ENCODE data around the gene STYXL1. TPM values are rescaled to one million over a fixed set of nuclear protein-coding genes. Genes with fewer than 3 reads are reported as not detected.
A peak's percentile ranks its signal among the peaks of the same experiment; 100 is the strongest.

The STYXL1 gene
- total RNA-seq, 2 donors from 2014 or later = 20.8 to 24.7 TPM

DNA sequence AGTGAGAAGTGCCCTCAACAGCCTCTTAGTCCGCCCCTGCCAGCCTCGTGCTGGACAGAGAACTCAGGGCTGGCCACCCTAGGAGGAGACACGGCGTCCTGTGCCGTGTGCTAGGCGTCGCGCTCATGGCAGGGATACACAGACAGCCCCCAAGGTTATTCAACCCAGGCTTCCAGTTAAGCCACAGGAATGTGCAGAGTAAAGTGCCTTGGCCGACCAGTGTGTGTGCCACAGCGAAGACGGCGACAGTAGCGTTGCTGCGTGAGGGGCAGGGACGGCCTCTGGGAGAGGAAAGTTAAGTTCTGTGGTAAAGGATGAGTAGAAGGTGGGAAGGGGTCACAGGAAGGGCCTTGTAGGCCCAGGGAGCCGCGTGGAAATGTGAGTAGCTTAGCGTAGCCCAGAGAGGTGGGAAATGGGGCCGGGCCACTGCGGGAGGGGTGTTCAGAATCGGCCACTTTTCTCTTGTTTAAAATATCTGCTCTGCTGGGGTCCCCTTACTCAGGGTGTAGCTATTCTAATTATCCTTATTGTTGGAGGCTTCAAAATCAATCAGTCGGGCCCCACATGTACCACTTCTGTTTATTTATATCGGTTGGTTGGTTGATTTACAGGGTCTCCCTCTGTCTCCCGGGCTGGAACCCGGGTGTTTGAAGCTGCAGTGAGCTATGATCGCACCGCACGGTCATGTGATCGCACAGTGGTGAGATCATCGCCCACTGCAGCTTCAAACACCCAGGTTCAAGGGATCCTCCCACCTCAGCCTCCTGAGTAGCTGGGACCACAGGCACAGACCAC, 77.9 kb downstream of the STYXL1 start:
- Histone ChIP-seq H3K36me3 (replicated peaks in 1 of 2; ENCODE audit: insufficient read depth in 1 of 2, low read depth in 2 of 2) (no peaks in the 10 kb centered on the region), H3K4me1 (no peaks in the 10 kb centered on the region), H3K4me3 (no peak overlapping the region), H3K9me3 (no peaks in the 10 kb centered on the region), H3K27me3 (no peaks in the 10 kb centered on the region), H3K27ac (peak overlapping the region in 1 of 4 donors; percentile 32)
- no peak for ATAC-seq
- intact Hi-C loops (cut with DNase I) = no loop called here
- TF ChIP-seq POLR2A (IDR thresholded peaks at IDR 0.05) = no peak
- TF ChIP-seq, protein P1, sequence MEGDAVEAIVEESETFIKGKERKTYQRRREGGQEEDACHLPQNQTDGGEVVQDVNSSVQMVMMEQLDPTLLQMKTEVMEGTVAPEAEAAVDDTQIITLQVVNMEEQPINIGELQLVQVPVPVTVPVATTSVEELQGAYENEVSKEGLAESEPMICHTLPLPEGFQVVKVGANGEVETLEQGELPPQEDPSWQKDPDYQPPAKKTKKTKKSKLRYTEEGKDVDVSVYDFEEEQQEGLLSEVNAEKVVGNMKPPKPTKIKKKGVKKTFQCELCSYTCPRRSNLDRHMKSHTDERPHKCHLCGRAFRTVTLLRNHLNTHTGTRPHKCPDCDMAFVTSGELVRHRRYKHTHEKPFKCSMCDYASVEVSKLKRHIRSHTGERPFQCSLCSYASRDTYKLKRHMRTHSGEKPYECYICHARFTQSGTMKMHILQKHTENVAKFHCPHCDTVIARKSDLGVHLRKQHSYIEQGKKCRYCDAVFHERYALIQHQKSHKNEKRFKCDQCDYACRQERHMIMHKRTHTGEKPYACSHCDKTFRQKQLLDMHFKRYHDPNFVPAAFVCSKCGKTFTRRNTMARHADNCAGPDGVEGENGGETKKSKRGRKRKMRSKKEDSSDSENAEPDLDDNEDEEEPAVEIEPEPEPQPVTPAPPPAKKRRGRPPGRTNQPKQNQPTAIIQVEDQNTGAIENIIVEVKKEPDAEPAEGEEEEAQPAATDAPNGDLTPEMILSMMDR (IDR thresholded peaks at IDR 0.05) = no peak
- 91 to 94% methylated on average over 30 of the region's 30 CpGs for WGBS, 2 donors
- no peak for DNase-seq

DNA sequence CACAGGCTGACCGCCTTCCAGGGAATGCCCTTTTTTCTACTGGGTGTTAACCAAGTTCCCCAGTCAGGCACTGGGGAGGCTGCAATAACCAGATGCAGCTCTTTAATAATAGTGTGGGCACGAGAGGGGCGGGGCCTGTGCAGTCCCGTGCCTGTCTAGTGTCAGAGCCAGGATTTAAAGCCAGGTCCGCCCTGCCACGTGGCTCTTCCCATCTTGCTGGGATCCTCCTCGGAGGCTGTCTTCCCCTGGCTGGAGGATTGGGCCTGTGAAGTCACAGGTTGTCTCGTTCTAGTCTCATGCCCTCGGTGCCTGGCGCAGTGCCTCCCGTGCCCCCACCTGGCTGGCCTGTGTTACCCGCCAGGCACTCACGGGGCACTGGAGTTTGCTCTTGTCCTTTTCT, 78.6 kb downstream of the STYXL1 start:
- no peak overlapping the region for H3K4me3 ChIP-seq
- ATAC-seq (no peak), DNase-seq (no peak)
- peak overlapping the region in 2 of 4 donors; percentile 25 to 32 for H3K27ac ChIP-seq
- H3K4me1 ChIP-seq = no peaks in the 10 kb centered on the region
- no peaks in the 10 kb centered on the region for H3K9me3 ChIP-seq
- intact Hi-C loops (cut with DNase I) = no loop called here
- WGBS, 2 donors = 82 to 88% methylated on average over 8 to 13 of the region's 13 CpGs
- H3K27me3 ChIP-seq = no peaks in the 10 kb centered on the region
- no peak for TF ChIP-seq POLR2A (IDR thresholded peaks at IDR 0.05)
- TF ChIP-seq, protein P1 (IDR thresholded peaks at IDR 0.05) = no peak
- H3K36me3 ChIP-seq (replicated peaks in 1 of 2; ENCODE audit: insufficient read depth in 1 of 2, low read depth in 2 of 2) = no peaks in the 10 kb centered on the region

DNA sequence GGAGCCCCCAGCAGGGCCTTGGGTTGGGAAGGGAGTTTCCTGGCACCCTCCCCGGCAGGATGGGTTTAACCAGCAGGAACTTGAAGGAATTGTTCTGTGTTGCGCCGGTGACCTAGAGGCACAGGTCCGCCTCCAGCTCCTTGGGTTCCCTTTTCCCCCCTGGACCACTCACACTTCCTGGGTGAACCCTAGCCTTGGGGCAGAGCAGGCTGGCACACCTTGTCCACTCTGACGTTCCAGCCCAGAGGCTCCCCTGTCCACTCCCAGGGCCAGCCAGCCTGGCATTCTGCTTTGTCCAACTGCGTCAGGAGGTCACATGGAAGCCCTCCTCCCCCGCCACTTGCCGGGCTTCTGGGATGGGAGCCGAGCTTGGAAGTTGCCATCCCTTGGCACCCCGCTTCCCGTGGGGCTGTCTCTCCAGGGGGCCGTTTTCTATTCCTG, 79.2 kb downstream of the STYXL1 start:
- Histone ChIP-seq H3K4me1 (peaks cover 1% of the 10 kb centered on the region), H3K4me3 (no peak overlapping the region), H3K27me3 (no peaks in the 10 kb centered on the region), H3K9me3 (no peaks in the 10 kb centered on the region), H3K36me3 (replicated peaks in 1 of 2; ENCODE audit: insufficient read depth in 1 of 2, low read depth in 2 of 2) (no peaks in the 10 kb centered on the region), H3K27ac (peak overlapping the region in 2 of 4 donors; percentile 25 to 32)
- TF ChIP-seq POLR2A (IDR thresholded peaks at IDR 0.05) = no peak
- TF ChIP-seq, protein P1 (IDR thresholded peaks at IDR 0.05) = no peak
- DNase-seq (no peak), ATAC-seq (no peak)
- intact Hi-C loops (cut with DNase I) = no loop called here
- 86% methylated on average over 12 of the region's 12 CpGs; no CpG with 5 or more reads in 1 of the 2 donors for WGBS, 2 donors

DNA sequence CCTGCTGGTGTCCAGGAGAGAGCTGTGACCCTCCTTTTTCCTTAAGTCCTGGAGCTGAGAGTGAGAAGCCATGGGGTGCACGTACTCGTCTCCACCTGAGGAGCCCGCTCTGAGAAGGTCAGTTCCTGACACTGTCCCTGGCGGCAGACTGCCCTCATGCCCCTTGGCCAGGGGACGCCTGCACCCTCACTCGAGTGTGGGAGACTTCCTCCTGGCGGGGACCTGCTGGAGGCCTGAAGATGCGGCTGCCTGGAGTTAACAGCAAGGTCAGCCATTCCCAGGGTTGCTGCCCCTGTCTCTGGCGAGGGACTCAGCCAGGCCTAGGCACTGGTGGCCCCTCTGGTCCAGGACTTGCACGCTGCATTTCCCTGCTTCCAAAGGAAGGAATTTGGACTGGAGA, 79.8 kb downstream of the STYXL1 start:
- no peak for DNase-seq
- ATAC-seq = no peak
- no peak for TF ChIP-seq POLR2A (IDR thresholded peaks at IDR 0.05)
- TF ChIP-seq, protein P1 (IDR thresholded peaks at IDR 0.05) = no peak
- intact Hi-C loops (cut with DNase I) = no loop called here
- no peaks in the 10 kb centered on the region for H3K27me3 ChIP-seq
- H3K36me3 ChIP-seq (replicated peaks in 1 of 2; ENCODE audit: insufficient read depth in 1 of 2, low read depth in 2 of 2) = no peaks in the 10 kb centered on the region
- no peaks in the 10 kb centered on the region for H3K9me3 ChIP-seq
- peak overlapping the region in 2 of 4 donors; percentile 25 to 32 for H3K27ac ChIP-seq
- 71% methylated on average over 10 of the region's 10 CpGs; no CpG with 5 or more reads in 1 of the 2 donors for WGBS, 2 donors
- H3K4me1 ChIP-seq = peaks cover 7% of the 10 kb centered on the region
- no peak overlapping the region for H3K4me3 ChIP-seq

Data from body of pancreas (tissue), 4 donors.